Smooth muscle cell (in vitro differentiated cells): ENCODE data around the gene LRTM1. TPM values are rescaled to one million over a fixed set of nuclear protein-coding genes. Genes with fewer than 3 reads are reported as not detected.

Source experiments
- DNase-seq: peaks from one replicate; lab custom pipeline; 2025; ENCODE audit not compliant: unreplicated experiment; lab: John Stamatoyannopoulos, UW
- H2AFZ ChIP-seq: fragments of 200-600 bp; sonication (generic); 2 replicates; pipeline ENCODE4 v1.6.0; 2016; ENCODE audit warnings: antibody characterized with exemption, low read depth, mild to moderate bottlenecking
- H3F3A ChIP-seq: fragments of 200-600 bp; sonication (generic); 2 replicates; pipeline ENCODE4 v1.6.0; 2017; ENCODE audit warnings: antibody characterized with exemption, low read depth
- H3K27ac ChIP-seq: fragments of 200-600 bp; sonication (generic); 2 replicates; pipeline ENCODE4 v1.5.1; 2016; ENCODE audit warnings: low read depth, mild to moderate bottlenecking
- H3K27me3 ChIP-seq: fragments of 200-600 bp; sonication (generic); 2 replicates; pipeline ENCODE4 v1.6.1; 2016; ENCODE audit warnings: low read depth, mild to moderate bottlenecking
- H3K36me3 ChIP-seq: fragments of 200-600 bp; sonication (generic); 2 replicates; pipeline ENCODE4 v1.5.1; 2016; ENCODE audit warnings: low read depth
- H3K4me1 ChIP-seq: fragments of 200-600 bp; sonication (generic); 2 replicates; pipeline ENCODE4 v1.5.1; 2016; ENCODE audit warnings: low read depth
- H3K4me2 ChIP-seq: fragments of 200-600 bp; sonication (generic); 2 replicates; pipeline ENCODE4 v1.6.0; 2016; ENCODE audit warnings: mild to moderate bottlenecking
- H3K4me3 ChIP-seq: fragments of 200-600 bp; sonication (generic); 2 replicates; pipeline ENCODE4 v1.5.1; 2016; ENCODE audit warnings: mild to moderate bottlenecking
- H3K79me2 ChIP-seq: fragments of 200-600 bp; sonication (generic); 2 replicates; pipeline ENCODE4 v1.6.0; 2016; ENCODE audit warnings: low read depth, mild to moderate bottlenecking
- H3K9ac ChIP-seq: fragments of 200-600 bp; sonication (generic); 2 replicates; pipeline ENCODE4 v1.6.0; 2016; ENCODE audit warnings: low read depth
- H3K9me3 ChIP-seq: fragments of 200-600 bp; sonication (generic); replicated peaks from 2 replicates; pipeline ENCODE4 v1.5.1; 2016; ENCODE audit warnings: low read depth
- H4K20me1 ChIP-seq: fragments of 200-600 bp; sonication (generic); 2 replicates; pipeline ENCODE4 v1.6.0; 2016; ENCODE audit warnings: low read depth
- CTCF ChIP-seq: fragments of 200-600 bp; sonication (generic); IDR thresholded peaks from 2 replicates; pipeline ENCODE4 v1.5.1; 2017; ENCODE audit warnings: borderline replicate concordance, mild to moderate bottlenecking, antibody characterized with exemption; ENCODE audit not compliant: insufficient read depth, poor library complexity, severe bottlenecking
- WGBS: methylation state at CpG from one replicate; pipeline ENCODE4 v1.1.7; 2016; ENCODE audit warnings: low lambda C conversion rate; 5-methylcytosine and 5-hydroxymethylcytosine counted together
- polyA plus RNA-seq: library from polyadenylated mRNA; unstranded; fragments of >200 nt; fragmentation: Nextera tagmentation; extraction: Ambion mirVana; gene quantifications from 2 replicates; pipeline ENCODE4 v1.2.1, GENCODE V29; 2016
- total RNA-seq: library from RNA; depleted of rRNA; stranded (reverse); fragments of >200 nt; gene quantifications from 2 replicates; pipeline ENCODE4 v1.2.3, GENCODE V29; 2014

LRTM1 gene
- total and polyA plus RNA-seq, 2 experiments from 2014 or later, result not detected

- Histone ChIP-seq H3K27me3 (no peaks in the 10 kb centered on the region), H3K9me3 (no peaks in the 10 kb centered on the region), H4K20me1 (no peaks in the 10 kb centered on the region), H3K4me1 (no peaks in the 10 kb centered on the region), H3F3A (no peaks in the 10 kb centered on the region), H3K79me2 (no peaks in the 10 kb centered on the region), H3K36me3 (no peaks in the 10 kb centered on the region), H3K9ac (no peak overlapping the region), H3K27ac (no peak overlapping the region), H2AFZ (no peak overlapping the region), H3K4me2 (no peak overlapping the region), H3K4me3 (no peak overlapping the region)
- TF ChIP-seq CTCF, result no peak
- DNase-seq, result no peak
- WGBS, result 92% methylated on average over 4 of the region's 4 CpGs
Measured at GRCh38 chr3:54901906-54902685, 25.8 kb downstream of the LRTM1 start.

GRCh38 chr3:54900838-54901591, 26.8 kb downstream of the LRTM1 start:
- H3K36me3 ChIP-seq, result no peaks in the 10 kb centered on the region
- 57% methylated on average over 8 of the region's 8 CpGs for WGBS
- H3K9me3 ChIP-seq, result no peaks in the 10 kb centered on the region
- no peaks in the 10 kb centered on the region for H3K27me3 ChIP-seq
- no peaks in the 10 kb centered on the region for H3K79me2 ChIP-seq
- no peak overlapping the region for H3K9ac ChIP-seq
- no peak overlapping the region for H2AFZ ChIP-seq
- DNase-seq, result no peak
- no peaks in the 10 kb centered on the region for H3F3A ChIP-seq
- H3K4me2 ChIP-seq, result no peak overlapping the region
- H3K27ac ChIP-seq, result no peak overlapping the region
- no peak overlapping the region for H3K4me3 ChIP-seq
- no peak for TF ChIP-seq CTCF
- no peaks in the 10 kb centered on the region for H4K20me1 ChIP-seq
- H3K4me1 ChIP-seq, result no peaks in the 10 kb centered on the region

GRCh38 chr3:54899273-54899672, 28.6 kb downstream of the LRTM1 start:
- WGBS, result 89% methylated on average over 6 of the region's 6 CpGs
- H3K9ac ChIP-seq, result no peak overlapping the region
- H2AFZ ChIP-seq, result no peak overlapping the region
- H3K9me3 ChIP-seq, result no peaks in the 10 kb centered on the region
- H3K36me3 ChIP-seq, result no peaks in the 10 kb centered on the region
- H3K27ac ChIP-seq, result no peak overlapping the region
- TF ChIP-seq CTCF, result no peak
- no peaks in the 10 kb centered on the region for H4K20me1 ChIP-seq
- H3K79me2 ChIP-seq, result no peaks in the 10 kb centered on the region
- H3K4me3 ChIP-seq, result no peak overlapping the region
- H3F3A ChIP-seq, result no peaks in the 10 kb centered on the region
- no peak for DNase-seq
- no peaks in the 10 kb centered on the region for H3K4me1 ChIP-seq
- H3K27me3 ChIP-seq, result no peaks in the 10 kb centered on the region
- no peak overlapping the region for H3K4me2 ChIP-seq
